Esophagus squamous epithelium (tissue), 4 donors: ENCODE results near the gene SLC31A2.

Experiments used
- CTCF ChIP-seq, 6 experiments: fragments of 450-650 bp in 4 of 6; fragments of 200-600 bp in 2 of 6; sonication (generic) in 2 of 6; IDR thresholded peaks; one replicate each; pipeline ENCODE4 v1.5.1; 2016 to 2019; ENCODE audit warnings: antibody characterized with exemption in 6 of 6, mild to moderate bottlenecking in 4 of 6, moderate library complexity in 4 of 6
- POLR2A ChIP-seq, 4 donors: fragments of 450-650 bp; IDR thresholded peaks; one replicate each; pipeline ENCODE4 v1.6.1; 2017; ENCODE audit warnings: antibody characterized with exemption in 4 of 4, mild to moderate bottlenecking in 4 of 4, moderate library complexity in 3 of 4

GRCh38 chr9:113192455-113192854 lies 41.6 kb downstream of the SLC31A2 start:
- no peak for TF ChIP-seq CTCF (IDR thresholded peaks at IDR 0.05)
- no peak for TF ChIP-seq POLR2A (IDR thresholded peaks at IDR 0.05)
